DMS114 treated with DMSO at 0.1 percent for 48 hours (cell line): Measurements from ENCODE around the gene MSGN1.
"Not testable (repeated sequence)": the region's sequence is repeated elsewhere in the genome, so short reads cannot be mapped to it uniquely, and the experiment has no call there.

Experiments used
- DNase-seq: peaks from one replicate; lab custom pipeline; 2025; ENCODE audit not compliant: unreplicated experiment; lab: John Stamatoyannopoulos, UW

Gene MSGN1

DNA sequence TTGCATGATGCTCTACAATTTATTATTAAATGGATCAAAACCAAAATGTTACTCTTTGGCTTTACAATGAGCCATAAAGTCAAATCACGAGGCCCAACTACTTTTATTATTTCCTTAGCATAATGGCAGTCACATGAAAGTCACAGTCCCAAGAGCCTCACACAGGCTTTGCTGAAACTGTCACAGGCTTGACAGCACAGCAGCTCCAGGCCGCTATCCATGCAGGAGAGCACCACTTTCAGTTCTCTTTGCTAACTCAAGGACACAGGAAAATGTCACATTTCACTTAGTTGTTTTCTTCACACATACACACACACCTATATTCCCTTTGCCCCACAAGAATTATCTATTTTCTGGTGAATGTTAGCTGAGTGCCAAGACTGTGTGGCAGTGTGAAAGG lies 11.1 kb upstream of the MSGN1 start:
- DNase-seq: no peak

DNA sequence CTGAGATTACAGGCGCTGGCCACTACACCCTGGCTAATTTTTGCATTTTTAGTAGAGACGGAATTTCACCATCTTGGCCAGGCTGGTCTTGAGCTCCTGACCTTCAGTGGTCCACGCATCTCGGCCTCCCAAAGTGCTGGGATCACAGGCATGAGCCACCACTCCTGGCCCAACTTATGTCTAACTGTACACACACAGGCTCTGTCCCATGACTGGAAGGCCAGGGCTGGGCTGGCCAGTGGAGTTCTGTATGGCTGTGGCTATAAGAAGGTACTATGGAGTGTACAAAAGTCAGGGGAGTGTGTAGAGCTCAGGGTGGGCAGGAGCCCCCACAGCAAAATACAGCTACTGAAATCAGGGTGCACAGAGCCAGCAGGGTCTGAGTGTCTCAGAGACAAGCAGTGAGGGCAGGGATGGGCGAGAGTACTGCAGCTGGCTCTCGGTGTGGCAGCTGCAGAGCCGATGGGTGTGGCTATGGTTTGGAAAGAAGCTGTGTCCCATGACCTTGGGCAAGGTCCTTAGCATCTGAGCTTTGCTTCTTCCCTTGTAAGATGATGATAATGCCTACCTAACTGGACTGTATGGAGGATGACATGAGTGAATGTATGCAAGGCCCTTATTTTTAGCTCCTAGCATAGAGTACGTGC lies 10.4 kb upstream of the MSGN1 start:
- no peak for DNase-seq

DNA sequence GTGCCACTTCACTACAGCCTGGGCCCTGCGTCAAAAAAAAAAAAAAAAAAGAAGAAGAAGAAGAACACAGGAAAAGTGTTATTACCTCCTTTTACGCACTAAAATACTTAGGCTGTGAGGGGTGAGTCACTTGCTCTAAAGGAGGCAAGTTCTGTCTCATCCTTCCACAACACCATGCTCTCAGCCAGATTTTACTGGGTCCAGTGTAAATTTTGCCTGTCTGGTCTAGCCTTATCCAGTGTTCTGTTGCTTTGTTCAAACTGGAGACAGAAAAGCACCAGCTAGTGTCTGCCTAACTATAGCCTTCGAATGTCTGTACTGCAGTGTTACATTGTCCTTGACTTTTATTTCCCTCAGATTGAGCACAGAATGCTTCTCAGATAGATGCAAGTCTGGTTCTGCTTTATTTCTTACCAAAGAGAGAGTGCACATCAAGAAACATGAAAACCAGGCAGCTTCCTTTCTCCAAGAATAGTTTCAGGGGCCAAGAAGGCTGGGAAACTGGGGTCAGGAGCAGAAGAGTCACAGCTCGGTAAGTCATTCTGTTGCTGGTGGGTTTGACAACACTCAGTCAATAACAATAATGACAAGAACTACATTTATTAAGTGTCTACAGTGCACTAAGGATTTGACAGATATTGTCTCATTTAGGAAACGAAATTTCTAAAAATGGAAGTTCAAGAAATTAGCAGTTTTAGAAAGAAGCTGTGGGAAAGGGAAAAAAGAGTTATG lies 3.1 kb upstream of the MSGN1 start:
- DNase-seq: no peak

DNA sequence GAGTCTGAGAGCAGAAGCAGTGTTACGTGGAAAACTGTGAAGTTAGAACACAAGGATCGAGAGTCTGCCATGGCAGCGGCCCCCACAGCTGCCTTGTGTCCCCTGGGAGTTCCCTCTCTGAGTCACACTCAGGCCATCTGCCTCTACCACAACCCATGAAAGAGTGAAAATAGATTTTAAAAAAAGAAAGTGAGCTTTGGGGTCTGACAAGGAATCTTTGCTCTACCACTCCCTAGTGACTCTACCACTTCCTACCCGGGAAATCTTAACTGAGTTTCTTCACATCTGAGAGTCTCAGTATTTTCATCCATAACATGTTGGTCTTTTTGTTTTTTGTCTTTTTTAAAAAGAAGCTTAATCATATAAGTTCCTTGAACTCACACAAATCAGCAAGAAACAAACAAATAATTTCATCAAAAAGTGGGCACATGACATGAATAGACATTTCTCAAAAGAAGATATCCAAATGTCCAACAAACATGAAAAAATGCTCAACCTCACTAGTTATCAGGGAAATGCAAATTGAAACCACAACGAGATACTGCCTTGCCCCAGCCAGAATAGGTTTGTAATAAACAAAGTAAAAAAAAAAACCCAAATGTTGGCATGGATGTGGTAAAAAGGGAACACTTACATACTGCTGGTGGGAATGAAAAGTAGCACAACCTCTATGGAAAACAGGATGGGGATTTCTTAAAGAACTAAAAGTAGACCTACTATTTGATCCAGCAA lies 2.4 kb upstream of the MSGN1 start:
- DNase-seq: no peak

DNA sequence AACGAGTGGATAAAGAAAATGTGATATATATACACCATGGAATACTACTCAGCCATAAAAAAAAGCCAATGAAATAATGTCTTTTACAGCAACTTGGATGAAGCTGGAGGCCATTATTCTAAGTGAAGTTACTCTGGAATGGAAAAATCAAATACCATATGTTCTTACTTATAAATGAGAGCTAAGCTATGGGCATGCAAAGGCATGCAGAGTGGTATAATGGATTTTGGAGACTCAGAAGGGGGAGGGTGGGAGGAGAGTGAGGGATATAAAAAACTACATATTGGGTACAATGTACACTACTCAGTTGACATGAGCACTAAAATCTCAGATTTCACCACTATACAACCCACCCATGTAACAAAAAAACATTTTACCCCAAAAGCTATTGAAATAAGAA lies 1.7 kb upstream of the MSGN1 start:
- no peak for DNase-seq

DNA sequence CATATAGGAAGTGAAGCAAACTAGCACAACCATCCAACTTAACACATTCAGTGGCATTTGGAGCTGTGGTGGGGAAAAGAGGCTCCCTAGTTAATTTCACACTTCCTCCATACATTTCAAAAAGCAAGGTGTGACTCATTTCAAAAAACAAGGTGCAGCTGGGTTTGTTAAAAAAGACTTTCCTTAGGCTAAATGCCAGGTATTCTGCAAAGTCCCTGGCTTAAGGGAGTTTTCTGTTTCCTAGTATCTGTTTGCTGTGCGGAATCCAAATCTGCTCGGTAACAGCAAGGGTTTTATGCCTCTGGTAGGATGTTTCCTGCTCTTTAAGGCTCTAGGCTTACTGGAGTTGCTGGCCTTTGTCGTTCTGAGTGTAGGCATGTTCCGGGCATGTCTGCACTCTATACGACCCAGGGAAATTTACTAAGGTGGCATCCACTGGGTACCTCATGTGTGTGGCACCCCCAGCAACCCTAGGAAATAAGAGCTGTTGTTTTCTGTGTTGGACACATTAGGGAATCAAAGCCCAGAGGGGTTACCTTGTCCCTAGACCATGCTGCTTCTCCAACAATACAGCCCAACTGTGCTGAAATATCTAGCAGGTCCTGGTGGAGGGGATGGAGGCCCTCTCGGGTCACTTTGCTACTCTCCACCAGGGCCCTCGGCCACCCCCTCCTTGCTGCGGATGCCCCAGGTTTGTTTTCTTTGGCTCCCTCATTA lies 634 bp upstream of the MSGN1 start:
- DNase-seq: no peak

DNA sequence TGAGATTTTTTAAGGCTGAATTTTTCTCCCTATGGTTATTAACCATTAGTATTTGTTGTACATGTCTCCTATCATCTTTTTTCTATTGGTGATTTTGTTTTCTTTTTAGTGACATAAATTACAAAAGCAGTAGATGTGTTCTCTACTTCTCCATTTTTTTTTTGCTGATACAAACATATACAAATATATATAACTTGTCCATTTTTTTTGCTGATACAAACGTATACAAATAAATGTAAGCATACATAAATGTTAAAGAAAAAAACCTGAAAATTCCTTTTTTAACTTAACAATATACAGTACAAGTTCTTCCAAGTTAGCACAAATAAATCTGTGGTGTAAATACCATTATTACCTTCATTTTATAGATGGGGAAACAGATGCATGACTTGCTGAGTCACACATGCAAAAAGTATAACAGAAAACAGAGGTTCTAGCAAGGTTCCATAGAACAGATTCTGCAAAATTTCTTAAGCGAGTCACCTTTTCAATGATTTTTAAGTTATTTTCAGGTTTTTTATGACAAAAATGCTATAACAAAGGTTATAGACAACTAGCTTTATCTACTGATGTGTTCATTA lies 2.1 kb downstream of the MSGN1 start:
- DNase-seq: no peak

DNA sequence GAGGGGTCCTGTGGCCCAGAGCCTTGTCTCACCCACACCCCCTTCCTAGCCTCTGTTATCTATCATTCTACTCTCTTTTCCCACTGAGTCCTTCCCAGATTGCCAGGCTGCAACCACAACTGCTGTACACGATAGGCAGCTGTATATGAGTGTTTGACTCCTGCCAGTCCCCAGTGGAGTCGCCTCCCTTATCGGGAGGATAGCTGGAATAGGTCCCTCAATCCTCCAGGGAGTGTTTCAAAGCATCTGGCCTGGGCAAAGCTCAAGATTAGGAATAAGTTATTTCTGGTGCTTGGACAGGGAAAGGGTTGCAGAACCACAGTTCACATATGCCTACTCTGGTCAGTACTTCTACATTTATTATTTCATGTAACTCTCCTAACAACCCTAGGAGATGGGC lies 4.8 kb downstream of the MSGN1 start:
- no peak for DNase-seq

DNA sequence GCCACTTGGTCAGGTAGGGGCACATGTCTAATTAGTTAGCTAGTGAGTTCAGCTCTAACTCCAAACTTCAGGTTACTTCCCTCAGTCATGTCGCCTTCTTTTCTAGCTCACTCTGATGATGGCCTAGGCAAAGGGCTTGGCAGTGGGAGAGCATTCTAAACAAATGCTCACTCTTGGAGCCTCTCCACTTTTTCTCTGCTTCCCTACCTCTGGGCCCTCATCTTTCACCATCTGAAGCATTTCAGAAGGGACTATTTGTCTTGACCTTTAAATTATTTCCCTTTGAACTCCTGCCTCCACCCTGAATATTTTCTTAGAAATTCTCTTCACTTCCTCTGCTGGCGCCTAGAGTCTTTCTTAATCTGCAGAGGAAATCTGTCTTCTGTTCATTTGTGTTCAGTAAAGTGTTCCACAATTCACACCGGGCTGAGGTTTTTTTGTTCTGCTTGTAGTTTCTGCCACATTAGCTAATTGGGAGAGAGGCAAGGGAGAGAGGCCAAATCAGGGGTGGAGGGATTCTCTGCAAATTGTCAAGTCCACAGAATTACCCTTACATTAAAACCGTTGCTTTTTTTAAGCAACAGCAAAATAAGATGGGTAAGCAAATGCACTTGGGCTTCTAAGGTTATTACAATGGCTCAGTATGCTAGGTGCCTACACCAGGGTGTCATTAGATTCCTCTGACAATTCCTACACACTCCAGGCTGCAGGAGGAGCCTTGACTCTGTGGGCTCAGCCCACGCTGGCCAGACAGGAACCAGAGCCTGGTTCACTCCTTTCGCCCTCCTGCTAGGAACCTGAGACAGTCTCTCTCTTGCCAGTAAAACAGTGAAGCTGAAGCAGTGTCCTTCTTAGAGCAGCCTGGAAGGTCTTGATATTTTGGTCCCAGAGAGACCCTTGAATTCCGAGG lies 5.5 kb downstream of the MSGN1 start:
- no peak for DNase-seq

DNA sequence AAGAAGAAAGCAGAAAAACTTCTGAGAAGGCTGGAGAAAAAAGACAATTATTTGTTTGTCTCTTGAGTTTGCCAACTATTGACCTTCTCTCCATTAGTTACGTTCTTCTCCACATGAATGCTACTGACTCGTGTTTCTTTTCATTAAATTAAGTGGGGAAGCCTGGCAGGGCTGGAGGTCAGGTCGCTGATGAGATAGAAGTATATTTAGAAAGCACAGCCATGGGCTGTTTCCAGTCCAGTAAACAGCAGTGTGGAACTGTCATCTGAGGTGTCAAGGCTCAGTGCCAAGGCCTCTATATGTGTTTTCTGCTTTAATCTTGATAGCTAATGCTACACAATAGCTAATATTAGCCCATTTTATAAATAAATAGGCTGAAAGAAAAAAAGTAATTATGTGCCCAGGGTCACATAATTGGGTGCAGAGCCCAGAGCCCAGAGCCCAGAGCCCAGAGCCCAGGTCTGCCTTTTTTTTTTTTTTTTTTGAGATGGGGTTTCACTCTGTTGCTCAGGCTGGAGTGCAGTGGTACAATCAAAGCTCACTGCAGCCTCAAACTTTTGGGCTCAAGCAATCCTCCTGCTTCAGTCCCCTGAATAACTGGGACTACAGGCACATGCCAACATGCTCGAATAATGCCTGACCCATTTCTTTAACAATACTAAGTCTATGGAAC lies 6.3 kb downstream of the MSGN1 start:
- DNase-seq: no peak

DNA sequence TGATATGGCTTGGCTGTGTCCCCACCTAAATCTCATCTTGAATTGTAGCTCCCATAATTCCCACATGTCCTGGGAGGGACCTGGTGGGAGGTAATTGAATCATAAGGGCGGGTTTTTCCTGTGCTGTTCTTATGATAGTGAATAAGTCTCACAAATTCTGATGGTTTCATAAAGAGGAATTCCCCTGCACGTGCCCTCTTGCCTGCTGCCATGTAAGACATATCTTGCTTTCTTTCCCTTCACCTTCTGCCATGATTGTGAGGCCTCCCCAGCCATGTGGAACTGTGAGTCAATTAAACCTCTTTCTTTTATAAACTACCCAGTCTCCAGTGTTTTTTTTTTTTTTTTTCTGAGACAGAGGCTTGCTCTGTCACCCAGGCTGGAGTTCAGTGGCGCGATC lies 7.4 kb downstream of the MSGN1 start:
- DNase-seq: not testable (repeated sequence)

DNA sequence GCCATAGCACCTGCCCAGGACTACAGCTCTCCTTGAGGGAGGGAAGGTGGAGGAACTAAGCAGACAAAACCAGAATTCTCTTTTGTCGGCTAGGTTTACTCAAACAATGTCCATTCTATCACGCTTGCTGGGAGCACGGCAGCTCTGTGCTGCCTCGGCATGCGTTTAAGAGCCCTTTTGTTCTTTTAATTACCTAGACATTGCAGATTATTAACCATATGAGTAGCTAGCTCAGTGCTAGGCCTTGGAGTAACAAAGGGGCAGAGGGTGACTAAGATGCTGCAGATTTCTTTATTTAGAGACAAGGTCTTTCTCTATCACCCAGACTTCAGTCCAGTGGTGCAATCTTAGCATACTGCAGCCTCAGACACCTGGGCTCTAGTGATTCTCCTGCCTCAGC lies 11.1 kb downstream of the MSGN1 start:
- DNase-seq: no peak

DNA sequence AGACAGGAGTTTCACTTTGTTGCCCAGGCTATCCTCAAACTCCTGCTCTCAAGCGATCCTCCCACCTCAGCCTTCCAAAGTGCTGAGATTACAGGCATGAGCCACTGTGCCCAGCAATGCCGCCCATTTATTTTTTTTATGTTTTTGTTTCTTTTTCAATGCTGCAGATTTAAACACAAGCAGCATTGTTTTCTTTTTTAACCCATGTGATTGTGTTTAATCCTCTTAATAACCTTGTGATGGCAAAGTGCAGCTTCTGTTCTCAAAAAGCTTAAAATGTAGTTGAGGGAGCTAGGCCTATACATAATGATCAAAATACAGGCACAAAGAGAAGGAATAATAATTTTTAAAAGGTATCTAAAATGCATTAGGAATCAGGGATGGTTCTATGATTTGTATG lies 11.5 kb downstream of the MSGN1 start:
- no peak for DNase-seq

DNA sequence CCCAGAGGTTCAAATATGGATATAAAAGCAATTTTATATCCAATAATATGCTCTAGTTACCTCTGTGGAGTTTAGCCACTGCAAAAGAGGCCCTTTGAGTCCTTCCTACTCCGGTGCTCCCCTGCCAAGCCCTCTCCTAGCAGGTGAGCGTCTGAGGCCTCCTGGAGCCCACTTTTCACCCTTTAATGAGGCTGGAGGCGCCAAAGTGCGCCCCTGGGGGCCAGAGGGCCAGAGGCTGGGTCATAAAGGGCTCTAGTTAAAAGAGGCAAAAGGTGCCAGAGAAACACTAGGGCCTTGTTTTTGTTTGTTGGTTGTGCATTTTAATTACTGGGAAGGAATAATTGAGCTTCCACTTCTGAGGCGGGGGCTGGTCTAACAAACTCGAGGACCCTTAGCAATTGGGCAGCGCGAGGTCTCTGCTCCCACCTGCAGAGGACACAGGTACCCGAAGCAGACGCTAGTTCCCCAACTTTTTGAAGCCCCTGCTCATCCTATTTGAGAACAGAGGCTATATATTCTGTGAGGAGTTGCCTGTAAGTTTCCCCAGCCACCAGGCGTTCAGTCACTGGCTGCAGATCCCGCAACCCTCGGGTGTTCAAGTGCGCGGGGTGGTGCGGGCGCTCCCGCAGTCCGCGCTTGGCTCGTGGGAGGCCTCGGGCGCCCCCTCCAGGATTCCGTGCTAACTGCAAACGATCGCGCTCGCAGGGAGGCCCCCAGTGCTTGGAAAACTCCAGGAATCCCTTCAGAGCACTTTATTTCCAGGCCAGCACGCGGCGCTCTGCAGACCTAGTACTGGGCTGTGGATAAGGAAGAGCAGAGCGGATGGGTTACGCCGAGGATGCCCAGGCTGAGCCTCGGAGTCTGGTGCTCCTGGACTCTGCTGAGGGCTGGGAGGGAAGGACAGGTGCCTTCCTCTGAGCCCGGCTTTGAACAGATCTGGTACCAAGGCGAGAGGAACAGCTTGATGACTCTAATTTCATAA lies 14.1 kb downstream of the MSGN1 start:
- peak; percentile 64 for DNase-seq

DNA sequence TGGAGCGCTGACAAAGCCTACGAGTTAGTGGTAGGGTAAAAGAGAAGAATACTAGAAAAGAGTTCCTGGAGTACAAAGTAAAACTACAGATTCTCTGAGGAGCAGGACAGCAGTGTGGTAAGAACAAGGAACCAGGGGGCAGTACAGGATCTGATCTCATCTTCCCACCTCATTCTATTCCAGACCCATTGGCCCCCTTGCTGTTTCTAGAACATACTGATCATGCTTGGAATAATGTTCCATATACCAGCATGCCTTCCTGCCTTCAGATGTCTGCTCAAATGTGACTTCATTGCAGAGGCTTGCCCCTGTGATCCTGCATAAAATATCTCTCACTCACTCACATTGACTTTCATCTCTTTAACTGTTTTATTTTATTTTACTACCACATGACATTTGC lies 19.3 kb downstream of the MSGN1 start:
- no peak for DNase-seq

DNA sequence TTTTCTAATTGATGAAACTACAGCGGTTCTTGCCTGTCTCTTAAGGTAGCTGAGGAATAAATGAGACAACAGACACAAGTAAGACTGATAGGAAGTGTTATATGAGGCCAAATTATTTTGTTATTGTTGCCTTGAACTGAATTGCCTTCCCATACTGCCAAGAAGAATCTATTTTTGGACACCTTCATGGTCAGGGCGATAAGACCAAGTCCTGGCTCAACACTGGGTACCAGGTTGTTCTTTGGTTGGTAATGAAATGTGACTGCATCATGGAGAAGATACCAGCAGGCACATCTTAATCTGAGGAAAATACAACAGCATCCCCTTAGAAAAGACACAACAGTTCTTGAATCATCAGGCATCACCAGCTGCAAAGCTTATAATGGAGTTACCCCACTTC lies 23.7 kb downstream of the MSGN1 start:
- no peak for DNase-seq

DNA sequence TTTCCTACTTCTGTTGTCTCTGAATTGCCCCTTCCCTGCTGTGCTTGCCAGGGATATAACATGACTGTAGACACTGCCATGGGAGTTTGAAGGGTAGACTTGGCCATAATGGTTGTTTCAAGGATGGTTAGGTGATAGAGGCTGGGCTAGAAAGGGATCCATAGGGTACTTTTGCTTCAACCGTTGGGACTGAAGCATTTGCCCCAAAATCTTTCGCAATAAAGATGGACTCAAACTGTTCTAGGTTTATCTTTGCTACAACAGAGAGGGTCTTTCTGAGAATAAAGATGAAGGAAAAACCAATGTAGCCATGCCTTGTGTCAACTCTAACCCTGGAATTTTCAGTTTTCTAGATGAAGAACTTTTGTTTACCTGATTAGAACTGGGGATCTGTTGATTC lies 27.2 kb downstream of the MSGN1 start:
- no peak for DNase-seq

DNA sequence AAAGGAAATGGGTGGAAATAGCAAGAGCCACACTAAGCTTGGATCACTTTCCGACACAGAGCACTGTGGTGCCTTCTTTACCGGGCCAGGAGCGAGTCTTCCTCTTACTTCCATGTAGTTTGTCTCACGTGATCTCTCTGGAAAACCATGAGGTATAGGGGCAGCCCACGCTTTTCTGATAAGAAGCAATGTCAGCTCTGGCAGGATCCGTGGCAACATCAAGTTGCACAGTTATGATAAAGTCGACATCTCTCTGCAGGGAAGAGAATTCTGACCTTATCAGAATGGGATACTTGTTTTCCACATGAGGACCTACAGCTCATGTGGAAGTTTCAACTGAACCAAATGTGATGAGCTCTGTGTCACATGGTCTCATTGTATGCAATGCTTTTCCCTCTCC lies 29.5 kb downstream of the MSGN1 start:
- DNase-seq: no peak

DNA sequence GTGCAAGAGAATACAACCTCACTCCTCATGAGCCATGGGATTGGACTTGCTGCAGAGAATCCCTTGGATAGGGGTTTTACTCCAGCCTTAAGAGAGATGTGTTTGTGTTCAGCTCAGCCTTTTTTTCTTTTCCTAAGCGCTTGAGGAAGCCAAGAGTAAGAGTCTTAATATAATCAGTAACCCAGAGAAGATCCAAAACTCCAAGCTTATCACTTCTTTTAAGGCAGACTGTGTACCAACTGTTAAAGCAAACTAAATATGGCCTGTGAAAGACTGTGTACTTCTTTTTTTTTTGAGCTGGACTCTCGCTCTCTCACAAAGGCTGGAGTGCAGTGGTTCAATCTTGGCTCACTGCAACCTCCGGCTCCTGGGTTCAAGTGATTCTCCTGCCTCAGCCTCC lies 30.4 kb downstream of the MSGN1 start:
- no peak for DNase-seq
